Daoy (cell line): ENCODE data around the gene DNAH5. TPM values are rescaled to one million over a fixed set of nuclear protein-coding genes. Genes with fewer than 3 reads are reported as not detected.

Experiments used
- total RNA-seq: library from RNA; depleted of rRNA; stranded (reverse); fragments of >200 nt; shearing (Covaris generic); gene quantifications from 2 replicates; pipeline ENCODE4 v1.2.3, GENCODE V29; 2014; rRNA removed

DNAH5 gene
- total RNA-seq, 1 experiment from 2014 or later, result 6.1 TPM

Other genes with a start within 250 kb of the DNAH5 start
- 99.7 and 112 TPM in 2 replicates for gene TRIO, start 198.7 kb upstream of the DNAH5 start, total RNA-seq